ENCODE data around the gene PPP2R2B.

GRCh38 chr5:146894753-146895521 is 16.4 kb upstream of the PPP2R2B start:
- TF ChIP-seq CTCF (IDR thresholded peaks at IDR 0.05) = no peak
- TF ChIP-seq POLR2A (IDR thresholded peaks at IDR 0.05) = no peak

Measured in testis (tissue), 2 donors.